H1 (cell line): Measurements from ENCODE around the gene CCDC196. TPM values are rescaled to one million over a fixed set of nuclear protein-coding genes. Genes with fewer than 3 reads are reported as not detected.

ENCODE experiments used
- CTCF ChIA-PET: fragments of 300-600 bp; sonication (Branson Sonifier 250); formaldehyde crosslinking; loops from one replicate; lab custom pipeline; 2021; ENCODE audit not compliant: partially characterized antibody; lab: Charles Lee
- POLR2A ChIA-PET: fragments of 300-600 bp; sonication (Branson Sonifier 250); formaldehyde crosslinking; loops from one replicate; lab custom pipeline; 2021; ENCODE audit warnings: inconsistent platforms; ENCODE audit not compliant: partially characterized antibody; lab: Charles Lee
- DNase-seq, 2 experiments: peaks; one replicate each; pipeline versions ENCODE4 v3.0.0 to v3.0.0-alpha.2; 2010 to 2022; ENCODE audit warnings: low spot score in 2 of 2, low read depth in 1 of 2, mixed read lengths in 1 of 2
- FAIRE-seq: peaks from 2 replicates; lab custom pipeline; 2011; peaks lifted over from hg19 to GRCh38; lab: Jason Lieb, UNC
- H2AFZ ChIP-seq: 2 replicates; pipeline ENCODE4 v1.8.1; 2012; ENCODE audit warnings: low read length, inconsistent platforms
- H2AK5ac ChIP-seq: 2 replicates; pipeline ENCODE4 v1.6.1; 2013; ENCODE audit warnings: low read depth, low read length
- H2BK120ac ChIP-seq: replicated peaks from 2 replicates; pipeline ENCODE3; 2013; ENCODE audit warnings: low read depth, low read length, inconsistent platforms
- H2BK12ac ChIP-seq: 2 replicates; pipeline ENCODE4 v1.6.1; 2013; ENCODE audit warnings: low read depth, low read length
- H2BK15ac ChIP-seq: 2 replicates; pipeline ENCODE4 v1.6.1; 2013; ENCODE audit warnings: low read length
- H2BK20ac ChIP-seq: 2 replicates; pipeline ENCODE4 v1.6.1; 2013; ENCODE audit warnings: low read length
- H2BK5ac ChIP-seq: 2 replicates; pipeline ENCODE4 v1.6.1; 2013; ENCODE audit warnings: low read depth, low read length
- H3K14ac ChIP-seq: 2 replicates; pipeline ENCODE4 v1.6.1; 2013; ENCODE audit warnings: inconsistent platforms; ENCODE audit not compliant: insufficient read length
- H3K18ac ChIP-seq: 2 replicates; pipeline ENCODE4 v1.6.1; 2013; ENCODE audit warnings: low read length; ENCODE audit errors: extremely low read depth
- H3K23ac ChIP-seq: 2 replicates; pipeline ENCODE4 v1.6.1; 2013; ENCODE audit warnings: inconsistent platforms; ENCODE audit not compliant: insufficient read length
- H3K23me2 ChIP-seq: 2 replicates; pipeline ENCODE4 v1.6.1; 2013; ENCODE audit warnings: low read depth, low read length
- H3K27ac ChIP-seq: 2 replicates; pipeline ENCODE4 v1.6.1; 2011; ENCODE audit warnings: low read depth, low read length, inconsistent platforms
- H3K27me3 ChIP-seq, 4 experiments: replicated peaks in 1 of 4; 1 replicate in 1 of 4; 2 replicates in 3 of 4; pipeline versions ENCODE4 v1.6.1 to v1.8.1; 2011 to 2013; ENCODE audit warnings: low read length in 3 of 4, mild to moderate bottlenecking in 3 of 4, inconsistent platforms in 2 of 4, mixed read lengths in 2 of 4, moderate library complexity in 1 of 4; ENCODE audit not compliant: control insufficient read depth in 3 of 4, insufficient read depth in 3 of 4; ENCODE audit errors: extremely low read depth in 1 of 4
- H3K36me3 ChIP-seq, 4 experiments: 2 replicates each; pipeline versions ENCODE4 v1.6.1 to v1.8.1; 2011 to 2013; ENCODE audit warnings: mild to moderate bottlenecking in 4 of 4, low read length in 3 of 4, moderate library complexity in 2 of 4, control low read depth in 1 of 4, inconsistent platforms in 1 of 4; ENCODE audit not compliant: insufficient read depth in 4 of 4, control insufficient read depth in 2 of 4
- H3K4ac ChIP-seq: replicated peaks from 2 replicates; pipeline ENCODE3; 2013; ENCODE audit warnings: low read length, low read depth, mixed read lengths, inconsistent platforms; ENCODE audit not compliant: insufficient read length
- H3K4me1 ChIP-seq, 4 experiments: replicated peaks in 1 of 4; 1 replicate in 1 of 4; 2 replicates in 3 of 4; pipeline versions ENCODE4 v1.6.1 to v1.8.1; 2011 to 2013; ENCODE audit warnings: low read length in 3 of 4, inconsistent platforms in 2 of 4, mixed read lengths in 1 of 4; ENCODE audit not compliant: insufficient read depth in 4 of 4, control insufficient read depth in 3 of 4
- H3K4me2 ChIP-seq, 2 experiments: 2 replicates each; pipeline versions ENCODE4 v1.6.1 to v1.8.1; 2011 to 2013; ENCODE audit warnings: low read depth in 2 of 2, low read length in 2 of 2, control low read depth in 1 of 2, inconsistent platforms in 1 of 2, mild to moderate bottlenecking in 1 of 2; ENCODE audit not compliant: insufficient read depth in 1 of 2
- H3K4me3 ChIP-seq, 4 experiments: fragments of 200-600, 300-600 bp in 1 of 4; sonication (generic), shearing (Covaris generic), sonication (Bioruptor Twin) in 1 of 4; 2 replicates each; pipeline versions ENCODE4 v1.5.1 to v1.8.1; 2011 to 2016; ENCODE audit warnings: low read length in 4 of 4, low read depth in 3 of 4, control low read depth in 2 of 4, inconsistent platforms in 2 of 4, mild to moderate bottlenecking in 2 of 4, mixed read lengths in 1 of 4, moderate library complexity in 1 of 4; ENCODE audit not compliant: insufficient read depth in 2 of 4; ENCODE audit errors: extremely low read depth in 1 of 4
- H3K56ac ChIP-seq: replicated peaks from 2 replicates; pipeline ENCODE3; 2013; ENCODE audit warnings: low read depth, mild to moderate bottlenecking, mixed read lengths, low read length, inconsistent platforms; ENCODE audit not compliant: insufficient read length
- H3K79me1 ChIP-seq: 2 replicates; pipeline ENCODE4 v1.6.1; 2013; ENCODE audit warnings: low read depth, low read length, control low read depth
- H3K79me2 ChIP-seq, 2 experiments: 2 replicates each; pipeline versions ENCODE4 v1.6.1 to v1.8.1; 2012 to 2013; ENCODE audit warnings: low read length in 2 of 2, mild to moderate bottlenecking in 2 of 2, inconsistent platforms in 1 of 2; ENCODE audit not compliant: insufficient read depth in 2 of 2, control insufficient read depth in 1 of 2
- H3K9ac ChIP-seq, 4 experiments: replicated peaks in 1 of 4; 1 replicate in 1 of 4; 2 replicates in 3 of 4; pipeline versions ENCODE4 v1.6.1 to v1.8.1; 2011 to 2013; ENCODE audit warnings: low read depth in 3 of 4, low read length in 3 of 4, control low read depth in 2 of 4, mild to moderate bottlenecking in 2 of 4, moderate library complexity in 2 of 4, inconsistent platforms in 1 of 4; ENCODE audit errors: extremely low read depth in 1 of 4
- H3K9me3 ChIP-seq, 2 experiments: 2 replicates each; pipeline versions ENCODE4 v1.6.1 to v1.8.1; 2012 to 2013; ENCODE audit warnings: mild to moderate bottlenecking in 2 of 2, moderate library complexity in 2 of 2, control low read depth in 1 of 2, inconsistent platforms in 1 of 2, low read depth in 1 of 2, low read length in 1 of 2, mixed read lengths in 1 of 2; ENCODE audit not compliant: insufficient read depth in 2 of 2
- H4K20me1 ChIP-seq, 2 experiments: replicated peaks in 1 of 2; 2 replicates each; pipeline versions ENCODE3 to v1.8.1; 2011 to 2013; ENCODE audit warnings: inconsistent platforms in 2 of 2, low read length in 2 of 2, mild to moderate bottlenecking in 1 of 2; ENCODE audit not compliant: insufficient read depth in 2 of 2, control insufficient read depth in 1 of 2
- H4K5ac ChIP-seq: 2 replicates; pipeline ENCODE4 v1.6.1; 2013; ENCODE audit warnings: low read length, low read depth, mixed read lengths, inconsistent platforms; ENCODE audit not compliant: insufficient read length
- H4K8ac ChIP-seq: 2 replicates; pipeline ENCODE4 v1.8.0; 2013; ENCODE audit warnings: mild to moderate bottlenecking, moderate library complexity, low read length, inconsistent platforms; ENCODE audit not compliant: insufficient read depth; ENCODE audit errors: extremely low read depth
- H4K91ac ChIP-seq: replicated peaks from 2 replicates; pipeline ENCODE3; 2013; ENCODE audit warnings: low read length, mixed read lengths, inconsistent platforms; ENCODE audit not compliant: insufficient read length
- KDM4A ChIP-seq: IDR thresholded peaks from one replicate; pipeline ENCODE4 v1.7.1; 2012; ENCODE audit warnings: low read depth, mild to moderate bottlenecking, moderate library complexity, low read length, inconsistent platforms; ENCODE audit not compliant: severe bottlenecking
- NANOG ChIP-seq: IDR thresholded peaks from 2 replicates; pipeline ENCODE4 v1.6.1; 2011; ENCODE audit warnings: low read length, low read depth, mild to moderate bottlenecking, inconsistent platforms; ENCODE audit not compliant: insufficient read depth, poor library complexity, severe bottlenecking
- WGBS, 2 experiments: shearing (Covaris generic) in 1 of 2; methylation state at CpG; one replicate each; pipeline versions ENCODE4 v1.1.6 to v1.1.7; 2013 to 2015; ENCODE audit warnings: low lambda C conversion rate in 2 of 2, mixed read lengths in 2 of 2, inconsistent platforms in 1 of 2, low coverage in 1 of 2, missing lambda C conversion rate in 1 of 2; ENCODE audit not compliant: insufficient replicate concordance in 2 of 2, insufficient coverage in 1 of 2, insufficient read length in 1 of 2; ENCODE audit errors: extremely low coverage in 1 of 2, missing lambda C conversion rate in 1 of 2; 5-methylcytosine and 5-hydroxymethylcytosine counted together
- polyA plus RNA-seq, 7 experiments: library from polyadenylated mRNA; depleted of rRNA in 3 of 7; stranded (reverse) in 5 of 7; unstranded in 2 of 7; fragments of >200 nt in 5 of 7; fragments of 200-250 nt in 2 of 7; gene quantifications; 1 replicate in 5 of 7; 2 replicates in 1 of 7; 4 replicates in 1 of 7; pipeline versions ENCODE4 v1.2.1 to v1.2.3, GENCODE V29; 2011 to 2013; ENCODE audit warnings: missing spikeins in 2 of 7, mixed read lengths in 2 of 7
- total RNA-seq: library from RNA; stranded (reverse); fragmentation: NEBNext Ultra II Directional; extraction: Animal tissue kit (Norgen Biotek cat#: 25700); gene quantifications from 2 replicates; pipeline ENCODE4 v1.2.1, GENCODE V29; 2021

CCDC196 gene
- total and polyA plus RNA-seq, 2 of the 8 experiments (the other 6 are each of a cell fraction or from before 2014, with no cell fraction given), result not detected

DNA sequence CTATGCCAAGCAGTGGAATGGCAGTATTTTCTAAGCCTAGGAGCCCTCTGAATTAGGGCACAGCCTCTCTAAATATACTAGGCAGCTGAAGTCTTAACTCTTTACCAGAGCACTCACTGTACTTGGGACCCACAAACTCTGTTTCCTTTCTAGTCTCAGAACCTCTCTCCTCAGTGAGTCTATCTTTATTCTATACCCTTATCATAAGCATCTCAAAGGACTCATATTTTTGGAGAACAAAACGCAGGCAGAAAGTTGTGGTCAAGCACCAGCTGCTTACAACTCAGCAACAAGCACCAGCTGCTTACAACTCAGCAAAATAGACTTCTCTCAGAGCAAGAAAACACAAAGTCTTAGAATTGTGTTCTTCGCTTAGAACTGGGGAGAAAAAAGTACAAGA is 993 bp downstream of the CCDC196 start:
- no peak overlapping the region for H3K56ac ChIP-seq
- no peak for DNase-seq
- no peak overlapping the region for H4K8ac ChIP-seq
- CTCF ChIA-PET, result interaction anchor here (0.8 to 1.5 kb wide), 2 partner anchors 11 to 20 kb away, joined by 3 to 6 read pairs; partner anchors contain the start of gene GPHN
- no peaks in the 10 kb centered on the region for H3K36me3 ChIP-seq
- no peak overlapping the region for H3K14ac ChIP-seq
- 90% methylated on average over 2 of the region's 2 CpGs; no CpG with 5 or more reads in 1 of the 2 experiments for WGBS, 2 experiments
- H2BK20ac ChIP-seq, result no peak overlapping the region
- no peaks in the 10 kb centered on the region for H3K23me2 ChIP-seq
- no peak overlapping the region for H2BK120ac ChIP-seq
- no peak overlapping the region for H3K27ac ChIP-seq
- no peak overlapping the region for H3K18ac ChIP-seq
- TF ChIP-seq KDM4A, result no peak
- TF ChIP-seq NANOG, result no peak
- TF ChIP-seq, all 59 proteins: peak for 0
- Histone ChIP-seq H3K79me2 (no peaks in the 10 kb centered on the region), H3K4me3 (no peak overlapping the region), H2AFZ (no peak overlapping the region), H3K9ac (no peak overlapping the region), H3K4ac (no peak overlapping the region), H3K4me1 (no peaks in the 10 kb centered on the region), H3K23ac (no peak overlapping the region), H3K4me2 (no peak overlapping the region), H2BK5ac (no peak overlapping the region), H3K27me3 (no peaks in the 10 kb centered on the region), H4K91ac (no peak overlapping the region), H3K9me3 (no peaks in the 10 kb centered on the region), H4K20me1 (no peaks in the 10 kb centered on the region), H3K79me1 (no peaks in the 10 kb centered on the region), H4K5ac (no peak overlapping the region), H2AK5ac (no peak overlapping the region), H2BK15ac (no peak overlapping the region), H2BK12ac (no peak overlapping the region)
- POLR2A ChIA-PET, result no interaction called here
- no peak for FAIRE-seq
